ENCODE results near the gene ZNF827.

ZNF827 gene

GRCh38 chr4:145935253-145936141, 3.1 kb downstream of the ZNF827 start:
- peak overlapping the region; percentile 76 for H3K4me3 ChIP-seq (ENCODE audit: low read depth, low read length)
- no peak for TF ChIP-seq CTCF (IDR thresholded peaks at IDR 0.05; ENCODE audit: low read depth, low read length, missing control alignments)
- in situ Hi-C loops (cut with HindIII; ENCODE audit: low sequenced_read_pairs) = no loop called here
- no peak for DNase-seq (ENCODE audit: low read depth)

- in situ Hi-C loops (cut with HindIII; ENCODE audit: low sequenced_read_pairs) = no loop called here
- H3K4me3 ChIP-seq (ENCODE audit: low read depth, low read length) = no peak overlapping the region
- TF ChIP-seq CTCF (IDR thresholded peaks at IDR 0.05; ENCODE audit: low read depth, low read length, missing control alignments) = no peak
- DNase-seq (ENCODE audit: low read depth) = no peak
Measured at GRCh38 chr4:145934434-145935047, 4.1 kb downstream of the ZNF827 start.

GRCh38 chr4:145933134-145933533, 5.5 kb downstream of the ZNF827 start:
- in situ Hi-C loops (cut with HindIII; ENCODE audit: low sequenced_read_pairs) = no loop called here
- TF ChIP-seq CTCF (IDR thresholded peaks at IDR 0.05; ENCODE audit: low read depth, low read length, missing control alignments) = no peak
- no peak overlapping the region for H3K4me3 ChIP-seq (ENCODE audit: low read depth, low read length)
- no peak for DNase-seq (ENCODE audit: low read depth)

- in situ Hi-C loops (cut with HindIII; ENCODE audit: low sequenced_read_pairs) = no loop called here
- no peak overlapping the region for H3K4me3 ChIP-seq (ENCODE audit: low read depth, low read length)
- TF ChIP-seq CTCF (IDR thresholded peaks at IDR 0.05; ENCODE audit: low read depth, low read length, missing control alignments) = no peak
- DNase-seq (ENCODE audit: low read depth) = no peak
Measured at GRCh38 chr4:145931403-145931802, 7.2 kb downstream of the ZNF827 start.

- DNase-seq (ENCODE audit: low read depth) = no peak
- no peak for TF ChIP-seq CTCF (IDR thresholded peaks at IDR 0.05; ENCODE audit: low read depth, low read length, missing control alignments)
- in situ Hi-C loops (cut with HindIII; ENCODE audit: low sequenced_read_pairs) = no loop called here
- no peak overlapping the region for H3K4me3 ChIP-seq (ENCODE audit: low read depth, low read length)
Measured at GRCh38 chr4:145930592-145930991, 8.0 kb downstream of the ZNF827 start.

- TF ChIP-seq CTCF (IDR thresholded peaks at IDR 0.05; ENCODE audit: low read depth, low read length, missing control alignments) = no peak
- in situ Hi-C loops (cut with HindIII; ENCODE audit: low sequenced_read_pairs) = no loop called here
- no peak for DNase-seq (ENCODE audit: low read depth)
- no peak overlapping the region for H3K4me3 ChIP-seq (ENCODE audit: low read depth, low read length)
Measured at GRCh38 chr4:145929415-145930178, 9.0 kb downstream of the ZNF827 start.
